ENCODE results near the gene ATOSA. TPM values are rescaled to one million over a fixed set of nuclear protein-coding genes. Genes with fewer than 3 reads are reported as not detected.

The ATOSA gene
- total RNA-seq, 1 experiment from 2014 or later = 4.7 TPM

DNA sequence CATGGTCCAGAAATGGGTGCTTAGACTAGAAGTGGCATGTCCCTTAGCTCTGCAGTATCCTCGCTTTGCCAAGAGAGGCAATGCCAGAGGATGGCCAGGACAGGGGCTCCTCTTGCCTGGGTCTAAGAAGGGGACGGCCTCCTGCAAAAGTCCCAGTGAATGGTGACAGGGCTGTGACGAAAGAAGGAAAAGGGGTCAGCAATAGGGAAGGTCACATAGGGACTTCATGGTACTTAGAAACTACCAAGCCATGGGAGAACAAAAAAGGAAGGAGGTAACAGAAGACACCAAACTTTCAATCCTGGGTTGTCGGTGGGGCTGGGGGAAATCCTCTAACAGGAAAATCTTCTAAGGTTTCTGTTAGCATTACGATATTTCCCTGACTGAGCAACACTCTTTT is 36.2 kb upstream of the ATOSA start:
- intact Hi-C loops (cut with micrococcal nuclease) = no loop called here
- Histone ChIP-seq H3K79me2 (ENCODE audit: insufficient read depth, low read length) (no peaks in the 10 kb centered on the region), H3K27me3 (ENCODE audit: insufficient read depth, low read length) (no peaks in the 10 kb centered on the region), H3K4me1 (ENCODE audit: control insufficient read depth in 1 of 2, insufficient read depth in 2 of 2, low read length in 2 of 2) (no peaks in the 10 kb centered on the region), H3K9ac (ENCODE audit: low read length) (no peak overlapping the region), H3K9me3 (ENCODE audit: control insufficient read depth in 1 of 2, insufficient read depth in 1 of 2, low read depth in 1 of 2, low read length in 2 of 2) (no peaks in the 10 kb centered on the region), H3K27ac (ENCODE audit: low read depth, low read length) (no peak overlapping the region), H3K4me3 (replicated peaks in 1 of 2; ENCODE audit: low read depth in 1 of 2, low read length in 2 of 2) (no peak overlapping the region), H2AFZ (ENCODE audit: low read depth, low read length, poor library complexity, severe bottlenecking) (no peak overlapping the region), H3K36me3 (ENCODE audit: control insufficient read depth in 1 of 2, insufficient read depth in 2 of 2, low read length in 2 of 2) (no peaks in the 10 kb centered on the region), H3K4me2 (ENCODE audit: low read length) (no peak overlapping the region), H4K20me1 (ENCODE audit: insufficient read depth) (no peaks in the 10 kb centered on the region), H3K9me2 (ENCODE audit: insufficient read depth) (no peaks in the 10 kb centered on the region)
- TF ChIP-seq ELF1 (IDR thresholded peaks at IDR 0.05; ENCODE audit: borderline replicate concordance, low read depth) = no peak
- no peak for TF ChIP-seq EGR1 (IDR thresholded peaks at IDR 0.05; ENCODE audit: low read depth)
- no peak for TF ChIP-seq POLR2AphosphoS5 (IDR thresholded peaks at IDR 0.05; ENCODE audit: low read depth, low read length)
- BruUV-seq (replicated peaks) = no TSS peak
- POLR2A ChIA-PET = no interaction called here
- no peak for ATAC-seq
- CTCF ChIA-PET = no interaction called here
- DNase-seq (ENCODE audit: low read depth, low spot score) = no peak
- RAD21 ChIA-PET (ENCODE audit: low non-redundant PET in 1 of 2, low total read pairs in 2 of 2, uncharacterized antibody in 2 of 2, unreplicated experiment in 2 of 2) = no interaction called here

- Histone ChIP-seq H3K4me3 (replicated peaks in 1 of 2; ENCODE audit: low read depth in 1 of 2, low read length in 2 of 2) (no peak overlapping the region), H3K4me1 (ENCODE audit: control insufficient read depth in 1 of 2, insufficient read depth in 2 of 2, low read length in 2 of 2) (no peaks in the 10 kb centered on the region), H3K27me3 (ENCODE audit: insufficient read depth, low read length) (no peaks in the 10 kb centered on the region), H3K9me3 (ENCODE audit: control insufficient read depth in 1 of 2, insufficient read depth in 1 of 2, low read depth in 1 of 2, low read length in 2 of 2) (no peaks in the 10 kb centered on the region), H3K27ac (ENCODE audit: low read depth, low read length) (no peak overlapping the region), H4K20me1 (ENCODE audit: insufficient read depth) (no peaks in the 10 kb centered on the region), H3K4me2 (ENCODE audit: low read length) (no peak overlapping the region), H3K9me2 (ENCODE audit: insufficient read depth) (no peaks in the 10 kb centered on the region), H3K79me2 (ENCODE audit: insufficient read depth, low read length) (no peaks in the 10 kb centered on the region), H3K36me3 (ENCODE audit: control insufficient read depth in 1 of 2, insufficient read depth in 2 of 2, low read length in 2 of 2) (no peaks in the 10 kb centered on the region), H3K9ac (ENCODE audit: low read length) (no peak overlapping the region), H2AFZ (ENCODE audit: low read depth, low read length, poor library complexity, severe bottlenecking) (no peak overlapping the region)
- BruUV-seq (replicated peaks) = no TSS peak
- DNase-seq (ENCODE audit: low read depth, low spot score) (no peak), ATAC-seq (no peak)
- RAD21 ChIA-PET (ENCODE audit: low non-redundant PET in 1 of 2, low total read pairs in 2 of 2, uncharacterized antibody in 2 of 2, unreplicated experiment in 2 of 2) = no interaction called here
- intact Hi-C loops (cut with micrococcal nuclease) = no loop called here
- no peak for TF ChIP-seq EZH2phosphoT487 (IDR thresholded peaks at IDR 0.05; ENCODE audit: borderline replicate concordance)
- no peak for TF ChIP-seq RAD21 (IDR thresholded peaks at IDR 0.05; ENCODE audit: low read depth)
- no peak for TF ChIP-seq ZBTB33 (IDR thresholded peaks at IDR 0.05; ENCODE audit: extremely low read depth, insufficient replicate concordance, low read length)
- no peak for TF ChIP-seq SRF (IDR thresholded peaks at IDR 0.05; ENCODE audit: low read depth)
- TF ChIP-seq ZNF274 (IDR thresholded peaks at IDR 0.05; ENCODE audit: low read depth, low read length) = no peak
- TF ChIP-seq ELF1 (IDR thresholded peaks at IDR 0.05; ENCODE audit: borderline replicate concordance, low read depth) = no peak
- no peak for TF ChIP-seq REST (IDR thresholded peaks at IDR 0.05; ENCODE audit: low read depth)
- no peak for TF ChIP-seq JUND (IDR thresholded peaks at IDR 0.05)
- CTCF ChIA-PET = no interaction called here
- POLR2A ChIA-PET = no interaction called here
Measured at GRCh38 chr15:52714968-52715367, 35.8 kb upstream of the ATOSA start.
